H9 (cell line): ENCODE measurements around the gene MEF2A. TPM values are rescaled to one million over a fixed set of nuclear protein-coding genes. Genes with fewer than 3 reads are reported as not detected.

Experiments
- DNase-seq: peaks from one replicate; pipeline ENCODE4 v3.0.0-alpha.2; 2017
- H2AFZ ChIP-seq: one replicate; pipeline ENCODE4 v1.6.1; 2013; ENCODE audit warnings: mild to moderate bottlenecking, low read length, control low read depth, moderate library complexity
- H2AK5ac ChIP-seq: 2 replicates; pipeline ENCODE4 v1.6.1; 2013; ENCODE audit warnings: low read length, control low read depth, mixed read lengths; ENCODE audit not compliant: insufficient read length
- H2BK120ac ChIP-seq: one replicate; pipeline ENCODE4 v1.6.1; 2013; ENCODE audit warnings: low read depth, mild to moderate bottlenecking, low read length, control low read depth, inconsistent platforms; ENCODE audit not compliant: poor library complexity, severe bottlenecking
- H2BK12ac ChIP-seq: 2 replicates; pipeline ENCODE4 v1.6.1; 2013; ENCODE audit warnings: low read length, control low read depth, mixed read lengths, low read depth; ENCODE audit not compliant: insufficient read length
- H2BK15ac ChIP-seq: 2 replicates; pipeline ENCODE4 v1.6.1; 2013; ENCODE audit warnings: low read depth, low read length, control low read depth
- H2BK20ac ChIP-seq: one replicate; pipeline ENCODE4 v1.6.1; 2013; ENCODE audit warnings: low read depth, mild to moderate bottlenecking, low read length, control low read depth, inconsistent platforms; ENCODE audit not compliant: poor library complexity, severe bottlenecking
- H2BK5ac ChIP-seq: 2 replicates; pipeline ENCODE4 v1.6.1; 2013; ENCODE audit warnings: low read length, control low read depth, mixed read lengths; ENCODE audit not compliant: insufficient read length
- H3K14ac ChIP-seq: 2 replicates; pipeline ENCODE4 v1.6.1; 2013; ENCODE audit warnings: low read length, control low read depth; ENCODE audit not compliant: insufficient read depth
- H3K18ac ChIP-seq: 2 replicates; pipeline ENCODE4 v1.6.1; 2013; ENCODE audit warnings: low read depth, mild to moderate bottlenecking, mixed read lengths, low read length, control low read depth; ENCODE audit not compliant: insufficient read length
- H3K23ac ChIP-seq: 2 replicates; pipeline ENCODE4 v1.6.1; 2013; ENCODE audit warnings: low read length, control low read depth, mixed read lengths, low read depth; ENCODE audit not compliant: insufficient read length
- H3K23me2 ChIP-seq: 2 replicates; pipeline ENCODE4 v1.6.1; 2013; ENCODE audit warnings: low read depth, mild to moderate bottlenecking, mixed read lengths, low read length, control low read depth; ENCODE audit not compliant: insufficient read length, poor library complexity, severe bottlenecking
- H3K27ac ChIP-seq: 2 replicates; pipeline ENCODE4 v1.5.1; 2013; ENCODE audit warnings: low read length, control low read depth, mixed read lengths, low read depth; ENCODE audit not compliant: insufficient read length
- H3K27me3 ChIP-seq: 2 replicates; pipeline ENCODE4 v1.6.1; 2013; ENCODE audit warnings: low read length, control low read depth, inconsistent platforms; ENCODE audit not compliant: insufficient read depth
- H3K4ac ChIP-seq: 2 replicates; pipeline ENCODE4 v1.6.1; 2013; ENCODE audit warnings: low read depth, mild to moderate bottlenecking, control low read depth, inconsistent platforms, low read length, moderate library complexity
- H3K4me1 ChIP-seq: 2 replicates; pipeline ENCODE4 v1.6.1; 2013; ENCODE audit warnings: low read length, control low read depth, inconsistent platforms; ENCODE audit not compliant: insufficient read depth
- H3K4me2 ChIP-seq: 2 replicates; pipeline ENCODE4 v1.6.1; 2013; ENCODE audit warnings: low read length, control low read depth, mixed read lengths; ENCODE audit not compliant: insufficient read length, insufficient read depth
- H3K56ac ChIP-seq: 2 replicates; pipeline ENCODE4 v1.6.1; 2013; ENCODE audit warnings: low read depth, mild to moderate bottlenecking, mixed read lengths, low read length, control low read depth; ENCODE audit not compliant: insufficient read length
- H3K79me1 ChIP-seq: 2 replicates; pipeline ENCODE4 v1.6.1; 2013; ENCODE audit warnings: low read depth, mild to moderate bottlenecking, moderate library complexity, low read length, control low read depth, inconsistent platforms; ENCODE audit not compliant: insufficient read depth, poor library complexity, severe bottlenecking
- H3K79me2 ChIP-seq: 2 replicates; pipeline ENCODE4 v1.6.1; 2013; ENCODE audit warnings: low read length, control low read depth, inconsistent platforms; ENCODE audit not compliant: insufficient read depth
- H3K9ac ChIP-seq: 2 replicates; pipeline ENCODE4 v1.6.1; 2013; ENCODE audit warnings: low read length, control low read depth, mixed read lengths; ENCODE audit not compliant: insufficient read length; ENCODE audit errors: extremely low read depth
- H3K9me3 ChIP-seq: one replicate; pipeline ENCODE4 v1.6.1; 2013; ENCODE audit warnings: low read depth, low read length, inconsistent platforms; ENCODE audit not compliant: control insufficient read depth
- H3T11ph ChIP-seq: one replicate; pipeline ENCODE4 v1.6.1; 2013; ENCODE audit warnings: mild to moderate bottlenecking, low read length, control low read depth, inconsistent platforms
- H4K20me1 ChIP-seq: one replicate; pipeline ENCODE4 v1.6.1; 2013; ENCODE audit not compliant: control insufficient read depth, insufficient read length, insufficient read depth
- H4K5ac ChIP-seq: 2 replicates; pipeline ENCODE4 v1.6.1; 2013; ENCODE audit warnings: low read depth, mild to moderate bottlenecking, mixed read lengths, low read length, control low read depth; ENCODE audit not compliant: insufficient read length
- H4K8ac ChIP-seq: replicated peaks from 2 replicates; pipeline ENCODE4 v1.6.1; 2013; ENCODE audit warnings: low read length, control low read depth, mixed read lengths, low read depth; ENCODE audit not compliant: insufficient read length
- H4K91ac ChIP-seq: 2 replicates; pipeline ENCODE4 v1.6.1; 2013; ENCODE audit warnings: low read depth, mild to moderate bottlenecking, moderate library complexity, mixed read lengths, low read length, control low read depth; ENCODE audit not compliant: insufficient read length
- H3K27ac Mint-ChIP-seq, 3 experiments: 2 replicates in 2 of 3; 3 replicates in 1 of 3; pipeline ENCODE4 v1.8.0; 2020 to 2021; ENCODE audit warnings: mixed read lengths in 3 of 3, mild to moderate bottlenecking in 1 of 3, moderate library complexity in 1 of 3
- H3K27me3 Mint-ChIP-seq: 2 replicates; pipeline ENCODE4 v1.8.0; 2021; ENCODE audit warnings: low read depth, mild to moderate bottlenecking, moderate library complexity, mixed read lengths
- H3K36me3 Mint-ChIP-seq, 3 experiments: 2 replicates in 2 of 3; 3 replicates in 1 of 3; pipeline ENCODE4 v1.8.0; 2020 to 2021; ENCODE audit warnings: low read depth in 3 of 3, mixed read lengths in 3 of 3; ENCODE audit not compliant: insufficient read depth in 1 of 3
- H3K4me1 Mint-ChIP-seq, 2 experiments: 2 replicates each; pipeline ENCODE4 v1.8.0; 2020; ENCODE audit warnings: mixed read lengths in 2 of 2
- H3K4me3 Mint-ChIP-seq, 2 experiments: 2 replicates in 1 of 2; 3 replicates in 1 of 2; pipeline ENCODE4 v1.8.0; 2020 to 2021; ENCODE audit warnings: mild to moderate bottlenecking in 2 of 2, mixed read lengths in 2 of 2, moderate library complexity in 1 of 2
- H3K9me3 Mint-ChIP-seq, 2 experiments: 2 replicates in 1 of 2; 3 replicates in 1 of 2; pipeline ENCODE4 v1.8.0; 2020; ENCODE audit warnings: mild to moderate bottlenecking in 2 of 2, mixed read lengths in 2 of 2, moderate library complexity in 1 of 2
- CTCF ChIP-seq: fragments of 200-600 bp; sonication (generic); conservative IDR thresholded peaks from 3 replicates; pipeline ENCODE4 v1.8.0; 2021; ENCODE audit warnings: antibody characterized with exemption, mild to moderate bottlenecking
- WGBS: extraction: QIAGEN DNeasy Blood & Tissue Kit; methylation state at CpG from one replicate; pipeline ENCODE4 v1.1.7; 2013; ENCODE audit warnings: missing lambda C conversion rate, low lambda C conversion rate, mixed read lengths; ENCODE audit not compliant: insufficient read length; ENCODE audit errors: extremely low coverage; 5-methylcytosine and 5-hydroxymethylcytosine counted together
- total RNA-seq: library from RNA; stranded (reverse); gene quantifications from 2 replicates; pipeline ENCODE4 v1.2.1, GENCODE V29; 2021

MEF2A gene
- total RNA-seq, 1 experiment from 2014 or later: 20.7 TPM

GRCh38 chr15:99526671-99527070, 39.1 kb upstream of the MEF2A start:
- no peak overlapping the region for H3K4ac ChIP-seq
- H3K23me2 ChIP-seq: no peaks in the 10 kb centered on the region
- no peaks in the 10 kb centered on the region for H3K4me1 ChIP-seq
- H3K9me3 ChIP-seq: no peaks in the 10 kb centered on the region
- H3K27ac ChIP-seq: no peak overlapping the region
- no peak overlapping the region for H3K56ac ChIP-seq
- no peak overlapping the region for H3T11ph ChIP-seq
- no peaks in the 10 kb centered on the region for H3K27me3 ChIP-seq
- Mint-ChIP-seq H3K4me1 (no peaks in the 10 kb centered on the region), H3K36me3 (no peaks in the 10 kb centered on the region), H3K27me3 (no peaks in the 10 kb centered on the region), H3K27ac (no peak overlapping the region), H3K4me3 (no peak overlapping the region), H3K9me3 (no peaks in the 10 kb centered on the region)
- H3K23ac ChIP-seq: no peak overlapping the region
- no peak overlapping the region for H2BK120ac ChIP-seq
- H2AK5ac ChIP-seq: no peak overlapping the region
- no peaks in the 10 kb centered on the region for H3K79me2 ChIP-seq
- no peak overlapping the region for H3K18ac ChIP-seq
- DNase-seq: no peak
- H2BK5ac ChIP-seq: no peak overlapping the region
- H4K5ac ChIP-seq: no peak overlapping the region
- no peak overlapping the region for H3K4me2 ChIP-seq
- WGBS: no CpG with 5 or more reads among the region's 3 CpGs
- no peak overlapping the region for H2AFZ ChIP-seq
- no peak overlapping the region for H2BK12ac ChIP-seq
- no peak for TF ChIP-seq CTCF
- no peak overlapping the region for H2BK20ac ChIP-seq
- no peak overlapping the region for H2BK15ac ChIP-seq
- no peaks in the 10 kb centered on the region for H3K79me1 ChIP-seq
- H4K8ac ChIP-seq: no peak overlapping the region
- no peaks in the 10 kb centered on the region for H4K20me1 ChIP-seq
- no peak overlapping the region for H3K9ac ChIP-seq
- no peak overlapping the region for H3K14ac ChIP-seq
- no peak overlapping the region for H4K91ac ChIP-seq
